ENCODE measurements around the gene SYTL5.

Gene SYTL5

GRCh38 chrX:38165023-38165422, 158.7 kb downstream of the SYTL5 start:
- Histone ChIP-seq H3K9ac (ENCODE audit: low read depth, low read length) (no peak overlapping the region), H3K27me3 (ENCODE audit: insufficient read depth, low read length, poor library complexity) (no peaks in the 10 kb centered on the region), H2AFZ (ENCODE audit: low read depth, low read length) (no peak overlapping the region), H3K4me2 (ENCODE audit: insufficient read depth, low read length) (no peak overlapping the region), H3K4me3 (ENCODE audit: low read depth in 1 of 2, low read length in 2 of 2) (no peak overlapping the region), H3K9me3 (ENCODE audit: insufficient read depth, low read length, severe bottlenecking) (no peaks in the 10 kb centered on the region), H4K20me1 (ENCODE audit: insufficient read depth, low read length) (no peaks in the 10 kb centered on the region), H3K4me1 (ENCODE audit: insufficient read depth, low read length) (no peaks in the 10 kb centered on the region), H3K27ac (ENCODE audit: low read length) (no peak overlapping the region), H3K79me2 (ENCODE audit: insufficient read depth, low read length) (no peaks in the 10 kb centered on the region), H3K36me3 (ENCODE audit: insufficient read depth, low read length) (no peaks in the 10 kb centered on the region)
- TF ChIP-seq CTCF (IDR thresholded peaks at IDR 0.05; ENCODE audit: borderline replicate concordance, extremely low read depth, low read length, poor library complexity, severe bottlenecking): no peak
- TF ChIP-seq EZH2 (IDR thresholded peaks at IDR 0.05; ENCODE audit: borderline replicate concordance, low read depth, low read length, severe bottlenecking): no peak
- ATAC-seq (ENCODE audit: insufficient read depth, low read depth) (no peak), DNase-seq (no peak)

GRCh38 chrX:38166478-38167083, 160.2 kb downstream of the SYTL5 start:
- TF ChIP-seq CTCF (IDR thresholded peaks at IDR 0.05; ENCODE audit: borderline replicate concordance, extremely low read depth, low read length, poor library complexity, severe bottlenecking) (peak; percentile 67), EZH2 (IDR thresholded peaks at IDR 0.05; ENCODE audit: borderline replicate concordance, low read depth, low read length, severe bottlenecking) (no peak)
- ATAC-seq (ENCODE audit: insufficient read depth, low read depth): no peak
- no peaks in the 10 kb centered on the region for H3K27me3 ChIP-seq (ENCODE audit: insufficient read depth, low read length, poor library complexity)
- H3K9ac ChIP-seq (ENCODE audit: low read depth, low read length): no peak overlapping the region
- DNase-seq: no peak
- no peaks in the 10 kb centered on the region for H3K9me3 ChIP-seq (ENCODE audit: insufficient read depth, low read length, severe bottlenecking)
- no peaks in the 10 kb centered on the region for H3K79me2 ChIP-seq (ENCODE audit: insufficient read depth, low read length)
- H3K4me1 ChIP-seq (ENCODE audit: insufficient read depth, low read length): no peaks in the 10 kb centered on the region
- no peak overlapping the region for H3K4me2 ChIP-seq (ENCODE audit: insufficient read depth, low read length)
- no peak overlapping the region for H3K27ac ChIP-seq (ENCODE audit: low read length)
- H3K36me3 ChIP-seq (ENCODE audit: insufficient read depth, low read length): no peaks in the 10 kb centered on the region
- no peaks in the 10 kb centered on the region for H4K20me1 ChIP-seq (ENCODE audit: insufficient read depth, low read length)
- no peak overlapping the region for H2AFZ ChIP-seq (ENCODE audit: low read depth, low read length)
- H3K4me3 ChIP-seq (ENCODE audit: low read depth in 1 of 2, low read length in 2 of 2): no peak overlapping the region

DNA sequence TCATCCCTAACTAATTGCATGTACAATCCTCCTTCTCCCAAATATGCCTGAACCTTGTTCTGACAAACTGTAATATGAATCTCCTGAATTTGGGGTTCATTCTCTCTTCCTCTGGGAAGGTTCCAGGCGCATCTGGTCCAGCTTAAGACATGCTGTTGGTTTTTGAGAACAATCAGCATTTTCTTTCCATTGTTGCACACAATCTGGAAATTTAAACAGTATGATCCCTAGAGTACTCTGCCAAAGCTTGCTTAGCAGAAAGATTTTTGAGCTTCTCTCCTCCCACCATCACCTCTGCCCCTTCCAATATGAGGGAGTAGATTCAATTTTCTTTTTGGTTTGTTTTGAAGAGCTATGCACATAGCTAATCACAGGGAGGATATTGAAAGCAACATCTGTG, 164.2 kb downstream of the SYTL5 start:
- no peaks in the 10 kb centered on the region for H3K9me3 ChIP-seq (ENCODE audit: insufficient read depth, low read length, severe bottlenecking)
- H3K4me3 ChIP-seq (ENCODE audit: low read depth in 1 of 2, low read length in 2 of 2): no peak overlapping the region
- DNase-seq: no peak
- no peak for ATAC-seq (ENCODE audit: insufficient read depth, low read depth)
- no peak overlapping the region for H3K9ac ChIP-seq (ENCODE audit: low read depth, low read length)
- no peak overlapping the region for H3K4me2 ChIP-seq (ENCODE audit: insufficient read depth, low read length)
- TF ChIP-seq CTCF (IDR thresholded peaks at IDR 0.05; ENCODE audit: borderline replicate concordance, extremely low read depth, low read length, poor library complexity, severe bottlenecking) (no peak), EZH2 (IDR thresholded peaks at IDR 0.05; ENCODE audit: borderline replicate concordance, low read depth, low read length, severe bottlenecking) (no peak)
- no peaks in the 10 kb centered on the region for H3K36me3 ChIP-seq (ENCODE audit: insufficient read depth, low read length)
- H3K4me1 ChIP-seq (ENCODE audit: insufficient read depth, low read length): no peaks in the 10 kb centered on the region
- no peaks in the 10 kb centered on the region for H3K79me2 ChIP-seq (ENCODE audit: insufficient read depth, low read length)
- H3K27me3 ChIP-seq (ENCODE audit: insufficient read depth, low read length, poor library complexity): no peaks in the 10 kb centered on the region
- no peak overlapping the region for H2AFZ ChIP-seq (ENCODE audit: low read depth, low read length)
- no peaks in the 10 kb centered on the region for H4K20me1 ChIP-seq (ENCODE audit: insufficient read depth, low read length)
- H3K27ac ChIP-seq (ENCODE audit: low read length): no peak overlapping the region
